WTC11 (cell line): ENCODE results near the gene FBXL13. TPM values are rescaled to one million over a fixed set of nuclear protein-coding genes. Genes with fewer than 3 reads are reported as not detected.

Source experiments
- ATAC-seq: fragments of 200-7000 bp; cut with Tn5 transposase; 2 replicates; pipeline ENCODE4 v1.10.0; 2021; ENCODE audit warnings: mild to moderate bottlenecking, moderate library complexity
- CTCF ChIA-PET: fragments of 300-600 bp; sonication (Branson Sonifier 250); formaldehyde crosslinking; loops from one replicate; lab custom pipeline; 2021; ENCODE audit warnings: antibody characterized with exemption; lab: Charles Lee
- POLR2A ChIA-PET: fragments of 350-600 bp; sonication (Branson Sonifier 250); formaldehyde crosslinking; loops from one replicate; lab custom pipeline; 2021; ENCODE audit warnings: antibody characterized with exemption; lab: Charles Lee
- DNase-seq: peaks from one replicate; pipeline ENCODE4 v3.0.0; 2021; ENCODE audit warnings: low spot score
- H3K27ac Mint-ChIP-seq: 2 replicates; pipeline ENCODE4 v1.8.0; 2021; ENCODE audit warnings: mixed read lengths
- H3K27me3 Mint-ChIP-seq: 2 replicates; pipeline ENCODE4 v1.8.0; 2021; ENCODE audit warnings: low read depth, mild to moderate bottlenecking, moderate library complexity, mixed read lengths
- H3K36me3 Mint-ChIP-seq: 2 replicates; pipeline ENCODE4 v1.8.0; 2021; ENCODE audit warnings: mixed read lengths
- H3K4me1 Mint-ChIP-seq: 2 replicates; pipeline ENCODE4 v1.8.0; 2022; ENCODE audit warnings: mixed read lengths
- H3K4me3 Mint-ChIP-seq: 2 replicates; pipeline ENCODE4 v1.8.0; 2021; ENCODE audit warnings: mild to moderate bottlenecking, moderate library complexity, mixed read lengths
- H3K9me3 Mint-ChIP-seq: 2 replicates; pipeline ENCODE4 v1.8.0; 2021; ENCODE audit warnings: mixed read lengths
- CREB1 ChIP-seq: sonication (generic); formaldehyde crosslinking; IDR thresholded peaks from 2 replicates; pipeline ENCODE4 v1.8.0; 2023; ENCODE audit warnings: mild to moderate bottlenecking, missing genetic modification reagents
- ELF4 ChIP-seq: sonication (generic); formaldehyde crosslinking; IDR thresholded peaks from 2 replicates; pipeline ENCODE4 v1.8.1; 2022; ENCODE audit warnings: low read depth, mild to moderate bottlenecking, moderate library complexity, missing genetic modification reagents
- IRF2 ChIP-seq: sonication (generic); formaldehyde crosslinking; IDR thresholded peaks from 2 replicates; pipeline ENCODE4 v1.8.0; 2022; ENCODE audit warnings: low read depth, missing genetic modification reagents, borderline replicate concordance
- MYBL2 ChIP-seq: sonication (generic); formaldehyde crosslinking; IDR thresholded peaks from 2 replicates; pipeline ENCODE4 v1.8.1; 2023; ENCODE audit warnings: mild to moderate bottlenecking, moderate library complexity, missing genetic modification reagents
- NFATC4 ChIP-seq: fragments of 250-450 bp; sonication (Bioruptor Pico); IDR thresholded peaks from 2 replicates; pipeline ENCODE4 v1.9.0; 2021; ENCODE audit warnings: mild to moderate bottlenecking
- NR3C1 ChIP-seq: sonication (generic); formaldehyde crosslinking; conservative IDR thresholded peaks from 2 replicates; pipeline ENCODE4 v1.8.1; 2023; ENCODE audit warnings: low read depth, mild to moderate bottlenecking, missing genetic modification reagents
- RORB ChIP-seq: fragments of 250-450 bp; sonication (Bioruptor Pico); IDR thresholded peaks from 2 replicates; pipeline ENCODE4 v1.9.0; 2021; ENCODE audit warnings: mild to moderate bottlenecking
- SOX15 ChIP-seq: fragments of 250-450 bp; sonication (Bioruptor Pico); IDR thresholded peaks from 2 replicates; pipeline ENCODE4 v1.9.0; 2021; ENCODE audit warnings: mild to moderate bottlenecking
- TEAD4 ChIP-seq: sonication (generic); formaldehyde crosslinking; IDR thresholded peaks from 2 replicates; pipeline ENCODE4 v1.8.0; 2022; ENCODE audit warnings: mild to moderate bottlenecking, missing genetic modification reagents
- ZNF121 ChIP-seq: sonication (generic); formaldehyde crosslinking; IDR thresholded peaks from 2 replicates; pipeline ENCODE4 v1.8.0; 2023; ENCODE audit warnings: missing genetic modification reagents
- ZNF232 ChIP-seq: sonication (generic); formaldehyde crosslinking; IDR thresholded peaks from 2 replicates; pipeline ENCODE4 v1.8.0; 2022; ENCODE audit warnings: mild to moderate bottlenecking, missing genetic modification reagents
- ZNF263 ChIP-seq: sonication (generic); formaldehyde crosslinking; IDR thresholded peaks from 2 replicates; pipeline ENCODE4 v1.8.1; 2022; ENCODE audit warnings: low read depth, mild to moderate bottlenecking, moderate library complexity, missing genetic modification reagents
- ZNF317 ChIP-seq: sonication (generic); formaldehyde crosslinking; IDR thresholded peaks from 2 replicates; pipeline ENCODE4 v1.8.1; 2023; ENCODE audit warnings: low read depth, mild to moderate bottlenecking, moderate library complexity, missing genetic modification reagents, borderline replicate concordance
- ZNF396 ChIP-seq: fragments of 250-450 bp; sonication (Bioruptor Pico); IDR thresholded peaks from 2 replicates; pipeline ENCODE4 v1.8.0; 2021; ENCODE audit warnings: mild to moderate bottlenecking, moderate library complexity, borderline replicate concordance
- total RNA-seq: library from RNA; stranded (reverse); gene quantifications from 3 replicates; pipeline ENCODE4 v1.2.3, GENCODE V29; 2021
- TF ChIP-seq, protein P1 (sequence below): sonication (generic); formaldehyde crosslinking; IDR thresholded peaks from 2 replicates; pipeline ENCODE4 v1.8.1; 2022; ENCODE audit warnings: mild to moderate bottlenecking, moderate library complexity, missing genetic modification reagents
- TF ChIP-seq, protein P2 (sequence below): sonication (generic); formaldehyde crosslinking; conservative IDR thresholded peaks from 2 replicates; pipeline ENCODE4 v1.8.1; 2023; ENCODE audit warnings: mild to moderate bottlenecking, low read depth, missing genetic modification reagents, moderate library complexity
- TF ChIP-seq, protein P3 (sequence below): sonication (generic); formaldehyde crosslinking; conservative IDR thresholded peaks from 2 replicates; pipeline ENCODE4 v1.8.1; 2022; ENCODE audit warnings: mild to moderate bottlenecking, missing genetic modification reagents
- TF ChIP-seq, protein P4 (sequence below): fragments of 250-450 bp; sonication (Bioruptor Pico); IDR thresholded peaks from 2 replicates; pipeline ENCODE4 v1.9.0; 2021; ENCODE audit warnings: mild to moderate bottlenecking
- TF ChIP-seq, protein P5 (sequence below): fragments of 250-450 bp; sonication (Bioruptor Pico); conservative IDR thresholded peaks from 2 replicates; pipeline ENCODE4 v1.9.0; 2021; ENCODE audit warnings: mild to moderate bottlenecking
- TF ChIP-seq, protein P6 (sequence below): sonication (generic); formaldehyde crosslinking; IDR thresholded peaks from 2 replicates; pipeline ENCODE4 v1.8.0; 2022; ENCODE audit warnings: mild to moderate bottlenecking, missing genetic modification reagents
- TF ChIP-seq, protein P7 (sequence below): sonication (generic); formaldehyde crosslinking; IDR thresholded peaks from 2 replicates; pipeline ENCODE4 v1.8.1; 2022; ENCODE audit warnings: low read depth, missing genetic modification reagents, borderline replicate concordance
- TF ChIP-seq, protein P8 (sequence below): sonication (generic); formaldehyde crosslinking; IDR thresholded peaks from 2 replicates; pipeline ENCODE4 v1.8.0; 2022; ENCODE audit warnings: mild to moderate bottlenecking, missing genetic modification reagents

Gene FBXL13
- total RNA-seq, 1 experiment from 2014 or later = 1.7 TPM

DNA sequence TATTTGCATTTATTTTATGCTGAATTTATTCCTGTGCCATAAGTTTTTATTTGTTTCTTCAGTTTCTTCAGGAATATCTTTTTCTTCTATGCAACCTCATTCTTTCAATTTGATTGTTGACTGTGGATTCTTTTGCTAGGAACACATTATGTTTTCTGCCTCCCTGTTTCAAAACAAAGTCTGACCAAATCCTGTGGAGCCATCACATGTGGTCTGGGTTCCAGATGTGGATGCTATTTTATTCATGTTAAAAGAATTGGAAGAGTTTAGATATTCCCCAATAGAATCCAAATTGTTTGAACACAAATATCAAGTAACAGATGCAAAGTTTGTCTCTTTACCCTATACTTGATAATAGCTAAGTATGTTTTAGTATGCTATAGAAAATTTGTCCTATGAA, 218.6 kb downstream of the FBXL13 start:
- H3K27me3 Mint-ChIP-seq = no peaks in the 10 kb centered on the region
- CTCF ChIA-PET = no interaction called here
- DNase-seq = no peak
- no peak overlapping the region for H3K27ac Mint-ChIP-seq
- peaks cover 6% of the 10 kb centered on the region for H3K9me3 Mint-ChIP-seq
- no peak overlapping the region for H3K4me3 Mint-ChIP-seq
- no peaks in the 10 kb centered on the region for H3K36me3 Mint-ChIP-seq
- peaks cover 8% of the 10 kb centered on the region for H3K4me1 Mint-ChIP-seq
- TF ChIP-seq TEAD4 (no peak), MYBL2 (CRISPR knock-in tag) (no peak), ELF4 (CRISPR knock-in tag) (no peak), SOX15 (CRISPR knock-in tag) (no peak), RORB (CRISPR knock-in tag) (no peak), NFATC4 (CRISPR knock-in tag) (no peak), NR3C1 (CRISPR knock-in tag) (no peak), ZNF121 (CRISPR knock-in tag) (no peak), CREB1 (no peak), ZNF232 (CRISPR knock-in tag) (no peak), IRF2 (CRISPR knock-in tag) (no peak)
- TF ChIP-seq, protein P1, sequence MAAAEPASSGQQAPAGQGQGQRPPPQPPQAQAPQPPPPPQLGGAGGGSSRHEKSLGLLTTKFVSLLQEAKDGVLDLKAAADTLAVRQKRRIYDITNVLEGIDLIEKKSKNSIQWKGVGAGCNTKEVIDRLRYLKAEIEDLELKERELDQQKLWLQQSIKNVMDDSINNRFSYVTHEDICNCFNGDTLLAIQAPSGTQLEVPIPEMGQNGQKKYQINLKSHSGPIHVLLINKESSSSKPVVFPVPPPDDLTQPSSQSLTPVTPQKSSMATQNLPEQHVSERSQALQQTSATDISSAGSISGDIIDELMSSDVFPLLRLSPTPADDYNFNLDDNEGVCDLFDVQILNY (CRISPR knock-in tag) = no peak
- TF ChIP-seq, protein P2, sequence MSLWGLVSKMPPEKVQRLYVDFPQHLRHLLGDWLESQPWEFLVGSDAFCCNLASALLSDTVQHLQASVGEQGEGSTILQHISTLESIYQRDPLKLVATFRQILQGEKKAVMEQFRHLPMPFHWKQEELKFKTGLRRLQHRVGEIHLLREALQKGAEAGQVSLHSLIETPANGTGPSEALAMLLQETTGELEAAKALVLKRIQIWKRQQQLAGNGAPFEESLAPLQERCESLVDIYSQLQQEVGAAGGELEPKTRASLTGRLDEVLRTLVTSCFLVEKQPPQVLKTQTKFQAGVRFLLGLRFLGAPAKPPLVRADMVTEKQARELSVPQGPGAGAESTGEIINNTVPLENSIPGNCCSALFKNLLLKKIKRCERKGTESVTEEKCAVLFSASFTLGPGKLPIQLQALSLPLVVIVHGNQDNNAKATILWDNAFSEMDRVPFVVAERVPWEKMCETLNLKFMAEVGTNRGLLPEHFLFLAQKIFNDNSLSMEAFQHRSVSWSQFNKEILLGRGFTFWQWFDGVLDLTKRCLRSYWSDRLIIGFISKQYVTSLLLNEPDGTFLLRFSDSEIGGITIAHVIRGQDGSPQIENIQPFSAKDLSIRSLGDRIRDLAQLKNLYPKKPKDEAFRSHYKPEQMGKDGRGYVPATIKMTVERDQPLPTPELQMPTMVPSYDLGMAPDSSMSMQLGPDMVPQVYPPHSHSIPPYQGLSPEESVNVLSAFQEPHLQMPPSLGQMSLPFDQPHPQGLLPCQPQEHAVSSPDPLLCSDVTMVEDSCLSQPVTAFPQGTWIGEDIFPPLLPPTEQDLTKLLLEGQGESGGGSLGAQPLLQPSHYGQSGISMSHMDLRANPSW (CRISPR knock-in tag) = no peak
- TF ChIP-seq, protein P3, sequence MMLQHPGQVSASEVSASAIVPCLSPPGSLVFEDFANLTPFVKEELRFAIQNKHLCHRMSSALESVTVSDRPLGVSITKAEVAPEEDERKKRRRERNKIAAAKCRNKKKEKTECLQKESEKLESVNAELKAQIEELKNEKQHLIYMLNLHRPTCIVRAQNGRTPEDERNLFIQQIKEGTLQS (CRISPR knock-in tag) = no peak
- TF ChIP-seq, protein P4, sequence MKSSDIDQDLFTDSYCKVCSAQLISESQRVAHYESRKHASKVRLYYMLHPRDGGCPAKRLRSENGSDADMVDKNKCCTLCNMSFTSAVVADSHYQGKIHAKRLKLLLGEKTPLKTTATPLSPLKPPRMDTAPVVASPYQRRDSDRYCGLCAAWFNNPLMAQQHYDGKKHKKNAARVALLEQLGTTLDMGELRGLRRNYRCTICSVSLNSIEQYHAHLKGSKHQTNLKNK (CRISPR knock-in tag) = no peak
- TF ChIP-seq, protein P5, sequence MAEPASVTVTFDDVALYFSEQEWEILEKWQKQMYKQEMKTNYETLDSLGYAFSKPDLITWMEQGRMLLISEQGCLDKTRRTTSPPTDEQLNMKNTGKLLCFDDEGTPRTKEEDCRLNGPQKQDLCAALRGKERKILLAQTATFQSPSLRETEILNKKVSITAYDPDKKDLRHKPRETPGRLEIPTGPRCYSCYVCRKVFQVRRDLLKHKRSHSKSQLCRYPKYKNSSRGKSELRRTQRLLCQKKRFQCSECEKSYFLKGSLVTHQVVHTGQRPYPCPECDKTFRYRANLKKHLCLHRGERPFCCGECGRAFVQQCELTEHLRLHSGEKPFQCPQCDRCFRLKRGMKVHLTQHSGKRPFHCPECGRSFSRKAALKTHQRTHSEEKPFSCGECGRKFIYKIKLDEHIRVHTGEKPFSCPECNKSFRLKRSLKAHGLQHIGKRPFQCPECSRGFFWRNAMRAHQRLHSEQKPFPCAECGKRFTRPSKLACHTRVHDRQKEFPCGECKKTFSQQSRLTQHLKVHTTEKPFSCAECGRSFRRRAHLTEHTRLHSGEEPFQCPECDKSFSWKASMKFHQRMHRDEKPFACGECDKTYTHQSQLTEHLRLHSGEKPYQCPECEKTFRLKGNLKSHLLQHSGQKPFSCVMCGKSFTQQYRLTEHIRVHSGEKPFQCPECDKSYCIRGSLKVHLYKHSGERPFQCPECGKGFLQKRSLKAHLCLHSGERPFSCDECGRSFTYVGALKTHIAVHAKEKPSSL (CRISPR knock-in tag) = no peak
- TF ChIP-seq, all 79 proteins: peak for 0
- POLR2A ChIA-PET = no interaction called here
- ATAC-seq = no peak

DNA sequence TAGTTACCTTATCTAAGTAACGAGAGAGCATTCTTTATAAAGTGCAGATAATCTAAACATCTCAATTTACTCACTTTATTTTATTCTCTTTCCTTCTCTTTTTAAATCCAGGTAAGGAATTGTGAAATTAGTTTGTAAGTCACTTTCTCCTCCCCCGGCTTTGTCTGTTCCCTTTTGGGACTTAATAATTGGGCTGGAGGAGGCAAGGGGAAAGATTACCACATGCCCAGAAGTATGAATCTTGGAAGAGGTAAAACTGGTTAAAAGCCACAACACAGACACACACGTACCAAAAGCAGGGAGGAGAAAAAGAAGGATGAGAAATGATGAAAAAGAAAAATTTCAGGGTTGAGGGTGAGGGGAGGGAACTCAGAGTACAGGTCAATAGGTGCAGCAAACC, 225.1 kb downstream of the FBXL13 start:
- no peak for ATAC-seq
- Mint-ChIP-seq H3K9me3 (peaks cover 6% of the 10 kb centered on the region), H3K27ac (0 out of 2 replicates have a peak overlapping the region, but pooled peaks have one; percentile 4), H3K27me3 (no peaks in the 10 kb centered on the region), H3K4me3 (no peak overlapping the region), H3K36me3 (no peaks in the 10 kb centered on the region), H3K4me1 (no peaks in the 10 kb centered on the region)
- DNase-seq = no peak
- ChIA-PET CTCF (no interaction called here), POLR2A (no interaction called here)
- TF ChIP-seq, protein P6, sequence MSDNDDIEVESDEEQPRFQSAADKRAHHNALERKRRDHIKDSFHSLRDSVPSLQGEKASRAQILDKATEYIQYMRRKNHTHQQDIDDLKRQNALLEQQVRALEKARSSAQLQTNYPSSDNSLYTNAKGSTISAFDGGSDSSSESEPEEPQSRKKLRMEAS (CRISPR knock-in tag) = no peak
- no peak for TF ChIP-seq ZNF317 (CRISPR knock-in tag)
- TF ChIP-seq, protein P7, sequence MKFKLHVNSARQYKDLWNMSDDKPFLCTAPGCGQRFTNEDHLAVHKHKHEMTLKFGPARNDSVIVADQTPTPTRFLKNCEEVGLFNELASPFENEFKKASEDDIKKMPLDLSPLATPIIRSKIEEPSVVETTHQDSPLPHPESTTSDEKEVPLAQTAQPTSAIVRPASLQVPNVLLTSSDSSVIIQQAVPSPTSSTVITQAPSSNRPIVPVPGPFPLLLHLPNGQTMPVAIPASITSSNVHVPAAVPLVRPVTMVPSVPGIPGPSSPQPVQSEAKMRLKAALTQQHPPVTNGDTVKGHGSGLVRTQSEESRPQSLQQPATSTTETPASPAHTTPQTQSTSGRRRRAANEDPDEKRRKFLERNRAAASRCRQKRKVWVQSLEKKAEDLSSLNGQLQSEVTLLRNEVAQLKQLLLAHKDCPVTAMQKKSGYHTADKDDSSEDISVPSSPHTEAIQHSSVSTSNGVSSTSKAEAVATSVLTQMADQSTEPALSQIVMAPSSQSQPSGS (CRISPR knock-in tag) = no peak
- TF ChIP-seq ZNF396 = no peak
- TF ChIP-seq, protein P8, sequence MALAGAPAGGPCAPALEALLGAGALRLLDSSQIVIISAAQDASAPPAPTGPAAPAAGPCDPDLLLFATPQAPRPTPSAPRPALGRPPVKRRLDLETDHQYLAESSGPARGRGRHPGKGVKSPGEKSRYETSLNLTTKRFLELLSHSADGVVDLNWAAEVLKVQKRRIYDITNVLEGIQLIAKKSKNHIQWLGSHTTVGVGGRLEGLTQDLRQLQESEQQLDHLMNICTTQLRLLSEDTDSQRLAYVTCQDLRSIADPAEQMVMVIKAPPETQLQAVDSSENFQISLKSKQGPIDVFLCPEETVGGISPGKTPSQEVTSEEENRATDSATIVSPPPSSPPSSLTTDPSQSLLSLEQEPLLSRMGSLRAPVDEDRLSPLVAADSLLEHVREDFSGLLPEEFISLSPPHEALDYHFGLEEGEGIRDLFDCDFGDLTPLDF (CRISPR knock-in tag) = no peak
- TF ChIP-seq ZNF263 = no peak
